ENCODE data around the gene CRELD1. TPM values are rescaled to one million over a fixed set of nuclear protein-coding genes. Genes with fewer than 3 reads are reported as not detected.

The CRELD1 gene
- total and polyA plus RNA-seq, 9 of the 15 experiments (the other 6 are each of a cell fraction or from before 2014, with no cell fraction given), result 3.3 to 25.8 (median 16.5) TPM

GRCh38 chr3:9932843-9933560 lies 632 bp upstream of the CRELD1 start (continued):
- TF ChIP-seq CTCFL (IDR thresholded peaks at IDR 0.05; ENCODE audit: borderline replicate concordance, insufficient read depth, low read depth, low read length, poor library complexity, severe bottlenecking), result peak; percentile 93
- no peak for TF ChIP-seq YBX1 (IDR thresholded peaks at IDR 0.05)
- no peak for TF ChIP-seq ARHGAP35 (IDR thresholded peaks at IDR 0.05; ENCODE audit: partially characterized antibody)
- TF ChIP-seq ZNF24 (IDR thresholded peaks at IDR 0.05), result no peak; the same call in 1 of the 2 replicates
- no peak for TF ChIP-seq HOMEZ (CRISPR knock-in tag; IDR thresholded peaks at IDR 0.05)
- TF ChIP-seq E2F1 (CRISPR knock-in tag; IDR thresholded peaks at IDR 0.05), result peak; percentile 81
- no peak for TF ChIP-seq ZNF175 (CRISPR knock-in tag; IDR thresholded peaks at IDR 0.05; ENCODE audit: low read depth)
- TF ChIP-seq ZNF785 (CRISPR knock-in tag; IDR thresholded peaks at IDR 0.05), result no peak
- no peak for TF ChIP-seq BACH1 (tag; IDR thresholded peaks at IDR 0.05)
- no peak for TF ChIP-seq STAT5A (IDR thresholded peaks at IDR 0.05; ENCODE audit: borderline replicate concordance, low read length)
- TF ChIP-seq ATF6 (CRISPR knock-in tag; IDR thresholded peaks at IDR 0.05), result no peak
- peak; percentile 15 for TF ChIP-seq RBM25 (IDR thresholded peaks at IDR 0.05; ENCODE audit: low read depth, low read length, severe bottlenecking)
- no peak for TF ChIP-seq COPS2 (conservative IDR thresholded peaks at IDR 0.05)
- TF ChIP-seq WHSC1 (IDR thresholded peaks at IDR 0.05; ENCODE audit: low read length), result no peak
- peak in 2 of 3 experiments; percentile 40 to 62 for TF ChIP-seq YY1 (IDR thresholded peaks at IDR 0.05; ENCODE audit: borderline replicate concordance in 1 of 3, control insufficient read depth in 1 of 3, extremely low read depth in 1 of 3, insufficient read depth in 3 of 3, insufficient read length in 1 of 3, insufficient replicate concordance in 2 of 3, low read depth in 1 of 3, low read length in 2 of 3)
- TF ChIP-seq ZFX (CRISPR knock-in tag; IDR thresholded peaks at IDR 0.05), result peak; percentile 91
- TF ChIP-seq TFAP4 (CRISPR knock-in tag; IDR thresholded peaks at IDR 0.05; ENCODE audit: borderline replicate concordance), result peak; percentile 91
- peak; percentile 88 for TF ChIP-seq CREM (IDR thresholded peaks at IDR 0.05; ENCODE audit: low read depth)
